Suprapubic skin (tissue), 3 donors: Measurements from ENCODE around the gene EOLA2.

ENCODE experiments used
- POLR2A ChIP-seq, 2 donors: fragments of 450-650 bp; IDR thresholded peaks; one replicate each; pipeline ENCODE4 v1.6.1; 2017; ENCODE audit warnings: antibody characterized with exemption in 2 of 2, mild to moderate bottlenecking in 2 of 2, moderate library complexity in 2 of 2
- TF ChIP-seq, protein P1 (sequence below), 2 donors: fragments of 200-600 bp in 1 of 2; fragments of 450-650 bp in 1 of 2; sonication (generic) in 1 of 2; IDR thresholded peaks; one replicate each; pipeline ENCODE4 v1.5.1; 2016 to 2019; ENCODE audit warnings: antibody characterized with exemption in 2 of 2, mild to moderate bottlenecking in 1 of 2, moderate library complexity in 1 of 2

DNA sequence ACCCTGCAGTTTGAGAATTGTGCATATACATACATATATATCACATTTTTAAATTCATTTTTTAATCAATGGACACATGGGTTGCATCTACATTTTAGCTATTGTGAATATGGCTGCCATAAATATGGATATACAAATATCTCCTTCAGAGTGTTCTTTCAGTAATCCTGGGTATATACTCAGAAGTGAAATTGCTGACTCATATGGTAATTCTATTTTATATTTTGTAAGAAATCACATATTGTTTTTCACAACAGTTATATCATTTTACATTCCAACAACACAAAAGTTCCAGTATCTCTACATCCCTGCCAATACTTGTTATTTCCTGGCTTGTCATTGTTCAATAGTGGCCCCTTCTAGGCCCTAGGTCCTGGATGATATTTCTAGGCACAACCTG lies 29.6 kb downstream of the EOLA2 start:
- TF ChIP-seq, protein P1, sequence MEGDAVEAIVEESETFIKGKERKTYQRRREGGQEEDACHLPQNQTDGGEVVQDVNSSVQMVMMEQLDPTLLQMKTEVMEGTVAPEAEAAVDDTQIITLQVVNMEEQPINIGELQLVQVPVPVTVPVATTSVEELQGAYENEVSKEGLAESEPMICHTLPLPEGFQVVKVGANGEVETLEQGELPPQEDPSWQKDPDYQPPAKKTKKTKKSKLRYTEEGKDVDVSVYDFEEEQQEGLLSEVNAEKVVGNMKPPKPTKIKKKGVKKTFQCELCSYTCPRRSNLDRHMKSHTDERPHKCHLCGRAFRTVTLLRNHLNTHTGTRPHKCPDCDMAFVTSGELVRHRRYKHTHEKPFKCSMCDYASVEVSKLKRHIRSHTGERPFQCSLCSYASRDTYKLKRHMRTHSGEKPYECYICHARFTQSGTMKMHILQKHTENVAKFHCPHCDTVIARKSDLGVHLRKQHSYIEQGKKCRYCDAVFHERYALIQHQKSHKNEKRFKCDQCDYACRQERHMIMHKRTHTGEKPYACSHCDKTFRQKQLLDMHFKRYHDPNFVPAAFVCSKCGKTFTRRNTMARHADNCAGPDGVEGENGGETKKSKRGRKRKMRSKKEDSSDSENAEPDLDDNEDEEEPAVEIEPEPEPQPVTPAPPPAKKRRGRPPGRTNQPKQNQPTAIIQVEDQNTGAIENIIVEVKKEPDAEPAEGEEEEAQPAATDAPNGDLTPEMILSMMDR (IDR thresholded peaks at IDR 0.05): no peak
- no peak for TF ChIP-seq POLR2A (IDR thresholded peaks at IDR 0.05)
